Parathyroid adenoma (tissue), 2 donors: ENCODE measurements around the gene AKR1B1.

Experiments
- H2AFZ ChIP-seq: fragments of 300-600 bp; sonication (generic); one replicate; pipeline ENCODE4 v1.7.0; 2017; ENCODE audit warnings: antibody characterized with exemption, mild to moderate bottlenecking
- H3K27ac ChIP-seq: fragments of 300-600 bp; sonication (generic); one replicate; pipeline ENCODE4 v1.7.0; 2017
- H3K27me3 ChIP-seq: fragments of 300-600 bp; sonication (generic); one replicate; pipeline ENCODE4 v1.7.0; 2017; ENCODE audit warnings: low read length; ENCODE audit not compliant: control insufficient read depth, insufficient read depth
- H3K36me3 ChIP-seq: fragments of 300-600 bp; sonication (generic); one replicate; pipeline ENCODE4 v1.7.0; 2017; ENCODE audit warnings: low read length; ENCODE audit not compliant: control insufficient read depth, insufficient read depth
- H3K4me1 ChIP-seq: fragments of 300-600 bp; sonication (generic); one replicate; pipeline ENCODE4 v1.7.0; 2017; ENCODE audit warnings: control low read depth
- H3K4me2 ChIP-seq: fragments of 300-600 bp; sonication (generic); one replicate; pipeline ENCODE4 v1.7.0; 2017; ENCODE audit warnings: low read length
- H3K4me3 ChIP-seq: fragments of 300-600 bp; sonication (generic); one replicate; pipeline ENCODE4 v1.7.0; 2017; ENCODE audit warnings: low read depth, low read length
- H3K79me2 ChIP-seq: fragments of 300-600 bp; sonication (generic); one replicate; pipeline ENCODE4 v1.7.0; 2017; ENCODE audit warnings: control low read depth
- H3K9ac ChIP-seq: fragments of 300-600 bp; sonication (generic); one replicate; pipeline ENCODE4 v1.7.0; 2017; ENCODE audit warnings: mild to moderate bottlenecking
- H3K9me3 ChIP-seq: fragments of 300-600 bp; sonication (generic); one replicate; pipeline ENCODE4 v1.7.0; 2017; ENCODE audit warnings: low read length; ENCODE audit not compliant: control insufficient read depth
- TF ChIP-seq, protein P1 (sequence below): fragments of 300-600 bp; sonication (generic); IDR thresholded peaks from one replicate; pipeline ENCODE4 v1.7.0; 2017; ENCODE audit warnings: antibody characterized with exemption, mild to moderate bottlenecking
- donor health status: primary hyperparathyroidism.

The AKR1B1 gene

DNA sequence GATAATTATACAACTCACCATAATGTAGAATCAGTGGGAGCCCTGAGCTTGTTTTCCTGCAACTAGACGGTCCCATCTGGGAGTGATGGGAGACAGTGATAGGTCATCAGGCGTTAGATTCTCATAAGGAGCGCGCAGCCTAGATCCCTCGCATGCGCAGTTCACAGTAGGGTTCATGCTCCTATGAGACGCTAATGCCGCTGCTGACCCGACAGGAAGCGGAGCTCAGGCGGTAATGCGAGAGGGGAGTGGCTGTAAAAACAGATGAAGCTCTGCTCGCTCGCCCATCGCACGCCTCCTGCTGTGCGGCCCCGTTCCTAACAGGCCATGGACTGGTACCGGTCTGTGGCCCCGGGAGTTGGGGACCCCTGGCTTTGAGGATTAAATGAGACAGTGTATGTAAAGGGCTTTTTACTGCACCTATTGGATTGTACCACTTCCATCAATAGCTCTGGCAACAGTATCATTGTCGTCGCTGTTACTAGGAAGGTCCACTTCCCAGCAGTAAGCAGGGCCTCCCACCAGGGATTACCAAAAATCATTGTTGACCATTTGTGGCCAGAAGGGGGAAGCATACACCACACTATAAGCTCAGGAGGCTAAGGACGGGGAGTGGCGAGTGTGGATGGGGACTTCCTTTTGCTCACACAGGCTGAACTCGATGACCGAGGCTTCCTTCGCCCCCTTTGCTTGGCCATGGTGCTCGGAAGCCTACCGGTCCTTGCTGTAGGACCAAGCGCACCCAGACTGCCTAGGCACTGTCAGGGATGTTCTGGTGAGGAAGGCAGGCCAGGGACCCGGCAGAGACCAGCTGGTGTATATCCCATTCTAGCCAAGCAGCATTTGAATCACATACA, 26.4 kb downstream of the AKR1B1 start:
- no peaks in the 10 kb centered on the region for H3K36me3 ChIP-seq
- peak overlapping the region; percentile 94 for H2AFZ ChIP-seq
- no peaks in the 10 kb centered on the region for H3K9me3 ChIP-seq
- H3K27me3 ChIP-seq, result no peaks in the 10 kb centered on the region
- H3K4me3 ChIP-seq, result peak overlapping the region; percentile 50
- H3K27ac ChIP-seq, result peak overlapping the region; percentile 86
- H3K4me2 ChIP-seq, result peak overlapping the region; percentile 91
- H3K4me1 ChIP-seq, result peaks cover 6% of the 10 kb centered on the region
- TF ChIP-seq, protein P1, sequence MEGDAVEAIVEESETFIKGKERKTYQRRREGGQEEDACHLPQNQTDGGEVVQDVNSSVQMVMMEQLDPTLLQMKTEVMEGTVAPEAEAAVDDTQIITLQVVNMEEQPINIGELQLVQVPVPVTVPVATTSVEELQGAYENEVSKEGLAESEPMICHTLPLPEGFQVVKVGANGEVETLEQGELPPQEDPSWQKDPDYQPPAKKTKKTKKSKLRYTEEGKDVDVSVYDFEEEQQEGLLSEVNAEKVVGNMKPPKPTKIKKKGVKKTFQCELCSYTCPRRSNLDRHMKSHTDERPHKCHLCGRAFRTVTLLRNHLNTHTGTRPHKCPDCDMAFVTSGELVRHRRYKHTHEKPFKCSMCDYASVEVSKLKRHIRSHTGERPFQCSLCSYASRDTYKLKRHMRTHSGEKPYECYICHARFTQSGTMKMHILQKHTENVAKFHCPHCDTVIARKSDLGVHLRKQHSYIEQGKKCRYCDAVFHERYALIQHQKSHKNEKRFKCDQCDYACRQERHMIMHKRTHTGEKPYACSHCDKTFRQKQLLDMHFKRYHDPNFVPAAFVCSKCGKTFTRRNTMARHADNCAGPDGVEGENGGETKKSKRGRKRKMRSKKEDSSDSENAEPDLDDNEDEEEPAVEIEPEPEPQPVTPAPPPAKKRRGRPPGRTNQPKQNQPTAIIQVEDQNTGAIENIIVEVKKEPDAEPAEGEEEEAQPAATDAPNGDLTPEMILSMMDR, result peak; percentile 83
- H3K9ac ChIP-seq, result no peak overlapping the region
- no peaks in the 10 kb centered on the region for H3K79me2 ChIP-seq

DNA sequence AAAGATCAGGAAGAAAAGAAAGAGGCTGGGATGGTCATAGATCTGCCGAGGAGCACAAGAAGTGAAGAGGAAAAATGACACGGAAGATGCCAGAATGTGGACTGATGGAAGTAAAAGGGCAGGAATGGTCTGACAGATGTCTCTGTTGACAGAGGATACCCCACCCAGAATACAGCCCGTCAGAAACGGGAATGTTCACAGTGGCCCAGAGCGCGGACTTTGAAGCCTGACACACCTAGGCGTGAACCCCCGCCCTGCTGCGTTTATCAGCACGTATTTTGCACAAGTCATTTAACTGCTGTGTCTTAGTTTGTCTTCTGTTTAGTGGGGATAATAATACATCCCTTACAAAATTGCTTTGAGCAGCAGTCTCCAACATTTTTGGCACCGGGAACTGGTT, 27.1 kb downstream of the AKR1B1 start:
- Histone ChIP-seq H3K36me3 (no peaks in the 10 kb centered on the region), H3K27ac (peak overlapping the region; percentile 86), H2AFZ (peak overlapping the region; percentile 94), H3K9me3 (no peaks in the 10 kb centered on the region), H3K4me1 (peaks cover 6% of the 10 kb centered on the region), H3K9ac (no peak overlapping the region), H3K4me2 (peak overlapping the region; percentile 91), H3K4me3 (no peak overlapping the region), H3K79me2 (no peaks in the 10 kb centered on the region), H3K27me3 (no peaks in the 10 kb centered on the region)
- TF ChIP-seq, protein P1, result no peak

DNA sequence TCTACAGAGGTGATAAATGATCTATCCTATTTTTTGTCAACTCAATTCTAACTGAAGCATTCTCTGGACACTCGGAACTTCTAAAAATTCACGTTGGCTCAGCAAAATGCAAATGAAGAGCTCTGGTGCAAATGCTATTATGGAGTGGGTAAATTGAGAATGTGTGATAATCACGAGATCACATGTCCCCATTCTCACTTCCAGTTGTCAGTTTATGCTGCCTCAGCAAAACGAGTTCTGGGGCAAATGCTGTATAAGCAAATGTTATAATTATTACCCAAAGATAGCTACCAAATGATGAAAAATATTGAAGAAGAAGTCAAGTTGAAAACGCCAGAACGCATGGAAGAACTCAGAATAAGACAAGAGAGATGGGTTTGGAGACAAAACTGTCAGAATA, 29.4 kb downstream of the AKR1B1 start:
- Histone ChIP-seq H3K79me2 (no peaks in the 10 kb centered on the region), H3K27me3 (no peaks in the 10 kb centered on the region), H2AFZ (peak overlapping the region; percentile 6), H3K9me3 (no peaks in the 10 kb centered on the region), H3K4me2 (no peak overlapping the region), H3K27ac (no peak overlapping the region), H3K4me1 (no peaks in the 10 kb centered on the region), H3K4me3 (no peak overlapping the region), H3K9ac (no peak overlapping the region), H3K36me3 (no peaks in the 10 kb centered on the region)
- TF ChIP-seq, protein P1, result no peak

DNA sequence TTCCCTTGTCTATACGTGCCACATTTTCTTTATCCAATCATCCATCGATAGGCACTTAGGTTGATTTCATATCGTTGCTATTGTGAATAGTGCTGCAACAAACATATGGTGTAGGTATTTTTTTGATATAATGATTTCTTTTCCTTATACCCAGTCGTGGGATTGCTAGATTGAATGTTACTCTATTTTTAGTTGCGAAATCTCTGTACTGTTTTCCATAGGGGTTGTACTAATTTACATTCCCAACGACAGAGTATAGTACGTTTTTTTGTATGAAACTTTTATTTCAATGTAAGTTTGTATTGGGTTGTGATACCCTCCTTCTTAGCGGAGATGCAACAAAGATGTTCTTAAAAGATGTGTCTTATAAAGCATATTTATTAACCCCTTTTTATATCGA, 30.0 kb downstream of the AKR1B1 start:
- Histone ChIP-seq H3K9ac (no peak overlapping the region), H3K9me3 (no peaks in the 10 kb centered on the region), H3K27ac (no peak overlapping the region), H3K27me3 (no peaks in the 10 kb centered on the region), H2AFZ (no peak overlapping the region), H3K4me2 (no peak overlapping the region), H3K36me3 (no peaks in the 10 kb centered on the region), H3K4me3 (no peak overlapping the region), H3K4me1 (no peaks in the 10 kb centered on the region), H3K79me2 (no peaks in the 10 kb centered on the region)
- TF ChIP-seq, protein P1, result no peak

DNA sequence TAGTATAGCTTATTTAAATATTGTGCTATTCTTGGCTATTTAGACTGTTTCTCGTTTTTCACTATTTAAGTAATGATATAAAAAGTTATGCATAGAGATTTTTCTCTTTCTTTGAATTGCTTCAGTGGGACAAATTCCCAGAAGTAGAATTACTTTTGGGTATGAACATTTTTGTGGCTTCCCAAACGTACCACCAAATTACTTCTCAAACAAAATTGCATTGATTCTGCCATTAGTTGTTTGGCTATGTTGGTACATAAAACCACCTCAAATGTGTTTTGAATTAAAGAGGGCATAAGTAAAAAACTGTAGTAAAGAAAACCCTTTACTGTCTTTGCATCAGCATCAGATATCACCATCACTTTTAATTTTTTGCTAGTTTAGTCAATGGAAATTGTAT, 31.0 kb downstream of the AKR1B1 start:
- H3K27me3 ChIP-seq, result no peaks in the 10 kb centered on the region
- TF ChIP-seq, protein P1, result no peak
- H3K9me3 ChIP-seq, result no peaks in the 10 kb centered on the region
- H3K9ac ChIP-seq, result no peak overlapping the region
- H3K79me2 ChIP-seq, result no peaks in the 10 kb centered on the region
- no peak overlapping the region for H3K4me3 ChIP-seq
- H3K27ac ChIP-seq, result no peak overlapping the region
- H3K4me1 ChIP-seq, result no peaks in the 10 kb centered on the region
- no peak overlapping the region for H3K4me2 ChIP-seq
- no peaks in the 10 kb centered on the region for H3K36me3 ChIP-seq
- no peak overlapping the region for H2AFZ ChIP-seq
